ENCODE results near the gene GPR3.

- TF ChIP-seq CTCF (IDR thresholded peaks at IDR 0.05) (no peak), POLR2A (IDR thresholded peaks at IDR 0.05) (no peak)
Measured at GRCh38 chr1:27379564-27380122, 12.8 kb upstream of the GPR3 start.
